Measurements from ENCODE around the gene NFIA. TPM values are rescaled to one million over a fixed set of nuclear protein-coding genes. Genes with fewer than 3 reads are reported as not detected.

Gene NFIA
- total RNA-seq, 1 donor from 2014 or later, result 68.1 TPM

GRCh38 chr1:61301824-61302657 lies 219.7 kb downstream of the NFIA start:
- peak; percentile 36 for DNase-seq

GRCh38 chr1:61307422-61308142 lies 225.2 kb downstream of the NFIA start:
- DNase-seq, result no peak

- no peak for DNase-seq
Measured at GRCh38 chr1:61310057-61310456, 227.7 kb downstream of the NFIA start.

- no peak for DNase-seq
Measured at GRCh38 chr1:61310538-61310937, 228.2 kb downstream of the NFIA start.

- no peak for DNase-seq
Measured at GRCh38 chr1:61313906-61314422, 231.6 kb downstream of the NFIA start.

- DNase-seq, result no peak
Measured at GRCh38 chr1:61315011-61315410, 232.7 kb downstream of the NFIA start.

- DNase-seq, result no peak
Measured at GRCh38 chr1:61316493-61316892, 234.1 kb downstream of the NFIA start.

- DNase-seq, result peak; percentile 80
Measured at GRCh38 chr1:61318319-61319125, 236.2 kb downstream of the NFIA start.

GRCh38 chr1:61320575-61320974 lies 238.2 kb downstream of the NFIA start:
- DNase-seq, result no peak

GRCh38 chr1:61322008-61322744 lies 239.8 kb downstream of the NFIA start:
- no peak for DNase-seq

- DNase-seq, result no peak
Measured at GRCh38 chr1:61322769-61323168, 240.4 kb downstream of the NFIA start.

- DNase-seq, result no peak
Measured at GRCh38 chr1:61323681-61324328, 241.4 kb downstream of the NFIA start.

GRCh38 chr1:61326713-61327112 lies 244.4 kb downstream of the NFIA start:
- no peak for DNase-seq

- no peak for DNase-seq
Measured at GRCh38 chr1:61327436-61327835, 245.1 kb downstream of the NFIA start.

- no peak for DNase-seq
Measured at GRCh38 chr1:61329556-61329955, 247.2 kb downstream of the NFIA start.

- DNase-seq, result no peak
Measured at GRCh38 chr1:61330018-61330417, 247.7 kb downstream of the NFIA start.

- no peak for DNase-seq
Measured at GRCh38 chr1:61330571-61330970, 248.2 kb downstream of the NFIA start.

GRCh38 chr1:61332196-61332753 lies 249.9 kb downstream of the NFIA start:
- DNase-seq, result no peak

GRCh38 chr1:61332796-61333195 lies 250.4 kb downstream of the NFIA start:
- no peak for DNase-seq

- DNase-seq, result peak; percentile 82
Measured at GRCh38 chr1:61334718-61335589, 252.6 kb downstream of the NFIA start.
